Measurements from ENCODE around the gene BMPR1B.

The BMPR1B gene

GRCh38 chr4:94959307-94959706 lies 201.6 kb downstream of the BMPR1B start:
- TF ChIP-seq, protein P1, sequence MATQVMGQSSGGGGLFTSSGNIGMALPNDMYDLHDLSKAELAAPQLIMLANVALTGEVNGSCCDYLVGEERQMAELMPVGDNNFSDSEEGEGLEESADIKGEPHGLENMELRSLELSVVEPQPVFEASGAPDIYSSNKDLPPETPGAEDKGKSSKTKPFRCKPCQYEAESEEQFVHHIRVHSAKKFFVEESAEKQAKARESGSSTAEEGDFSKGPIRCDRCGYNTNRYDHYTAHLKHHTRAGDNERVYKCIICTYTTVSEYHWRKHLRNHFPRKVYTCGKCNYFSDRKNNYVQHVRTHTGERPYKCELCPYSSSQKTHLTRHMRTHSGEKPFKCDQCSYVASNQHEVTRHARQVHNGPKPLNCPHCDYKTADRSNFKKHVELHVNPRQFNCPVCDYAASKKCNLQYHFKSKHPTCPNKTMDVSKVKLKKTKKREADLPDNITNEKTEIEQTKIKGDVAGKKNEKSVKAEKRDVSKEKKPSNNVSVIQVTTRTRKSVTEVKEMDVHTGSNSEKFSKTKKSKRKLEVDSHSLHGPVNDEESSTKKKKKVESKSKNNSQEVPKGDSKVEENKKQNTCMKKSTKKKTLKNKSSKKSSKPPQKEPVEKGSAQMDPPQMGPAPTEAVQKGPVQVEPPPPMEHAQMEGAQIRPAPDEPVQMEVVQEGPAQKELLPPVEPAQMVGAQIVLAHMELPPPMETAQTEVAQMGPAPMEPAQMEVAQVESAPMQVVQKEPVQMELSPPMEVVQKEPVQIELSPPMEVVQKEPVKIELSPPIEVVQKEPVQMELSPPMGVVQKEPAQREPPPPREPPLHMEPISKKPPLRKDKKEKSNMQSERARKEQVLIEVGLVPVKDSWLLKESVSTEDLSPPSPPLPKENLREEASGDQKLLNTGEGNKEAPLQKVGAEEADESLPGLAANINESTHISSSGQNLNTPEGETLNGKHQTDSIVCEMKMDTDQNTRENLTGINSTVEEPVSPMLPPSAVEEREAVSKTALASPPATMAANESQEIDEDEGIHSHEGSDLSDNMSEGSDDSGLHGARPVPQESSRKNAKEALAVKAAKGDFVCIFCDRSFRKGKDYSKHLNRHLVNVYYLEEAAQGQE (IDR thresholded peaks at IDR 0.05; ENCODE audit: insufficient replicate concordance, low read depth) = no peak
- TF ChIP-seq GABPA (IDR thresholded peaks at IDR 0.05; ENCODE audit: low read depth) (no peak), SPI1 (IDR thresholded peaks at IDR 0.05; ENCODE audit: borderline replicate concordance, low read depth) (no peak), POLR2AphosphoS5 (IDR thresholded peaks at IDR 0.05; ENCODE audit: low read depth) (no peak), CTCF (IDR thresholded peaks at IDR 0.05; ENCODE audit: insufficient read depth, low read length) (no peak)
- H3K27me3 ChIP-seq (ENCODE audit: insufficient read depth, poor library complexity, severe bottlenecking) = no peaks in the 10 kb centered on the region
- no peak for DNase-seq (ENCODE audit: low read depth in 1 of 2, low spot score in 1 of 2)
- no peak overlapping the region for H3K27ac ChIP-seq (replicated peaks)
- H3K4me3 ChIP-seq (replicated peaks; ENCODE audit: insufficient read depth, low read length) = no peak overlapping the region

- Histone ChIP-seq H3K27ac (replicated peaks) (no peak overlapping the region), H3K4me3 (replicated peaks; ENCODE audit: insufficient read depth, low read length) (no peak overlapping the region), H3K27me3 (ENCODE audit: insufficient read depth, poor library complexity, severe bottlenecking) (no peaks in the 10 kb centered on the region)
- TF ChIP-seq GABPA (IDR thresholded peaks at IDR 0.05; ENCODE audit: low read depth) (no peak), CTCF (IDR thresholded peaks at IDR 0.05; ENCODE audit: insufficient read depth, low read length) (no peak), POLR2AphosphoS5 (IDR thresholded peaks at IDR 0.05; ENCODE audit: low read depth) (no peak), SPI1 (IDR thresholded peaks at IDR 0.05; ENCODE audit: borderline replicate concordance, low read depth) (no peak)
- TF ChIP-seq, protein P1 (IDR thresholded peaks at IDR 0.05; ENCODE audit: insufficient replicate concordance, low read depth) = no peak
- no peak for DNase-seq (ENCODE audit: low read depth in 1 of 2, low spot score in 1 of 2)
These were observed 203.0 kb downstream of the BMPR1B start for GRCh38 chr4:94960708-94961107.

GRCh38 chr4:94961420-94961819 lies 203.7 kb downstream of the BMPR1B start:
- TF ChIP-seq CTCF (IDR thresholded peaks at IDR 0.05; ENCODE audit: insufficient read depth, low read length) (no peak), GABPA (IDR thresholded peaks at IDR 0.05; ENCODE audit: low read depth) (no peak), POLR2AphosphoS5 (IDR thresholded peaks at IDR 0.05; ENCODE audit: low read depth) (no peak), SPI1 (IDR thresholded peaks at IDR 0.05; ENCODE audit: borderline replicate concordance, low read depth) (no peak)
- TF ChIP-seq, protein P1 (IDR thresholded peaks at IDR 0.05; ENCODE audit: insufficient replicate concordance, low read depth) = no peak
- H3K27me3 ChIP-seq (ENCODE audit: insufficient read depth, poor library complexity, severe bottlenecking) = no peaks in the 10 kb centered on the region
- no peak overlapping the region for H3K4me3 ChIP-seq (replicated peaks; ENCODE audit: insufficient read depth, low read length)
- no peak for DNase-seq (ENCODE audit: low read depth in 1 of 2, low spot score in 1 of 2)
- H3K27ac ChIP-seq (replicated peaks) = no peak overlapping the region

All from HL-60 (cell line).